Cardiac fibroblast (primary cell): ENCODE results near the gene GLI2.

Experiments used
- DNase-seq, 2 donors: peaks; one replicate each; pipeline versions ENCODE4 v3.0.0 to v3.0.0-alpha.2; 2010; ENCODE audit warnings: low read depth in 2 of 2
- H3K4me3 ChIP-seq, 2 donors: replicated peaks in 1 of 2; 1 replicate in 1 of 2; 2 replicates in 1 of 2; pipeline ENCODE4 v1.5.1; 2011; ENCODE audit warnings: low read depth in 2 of 2, low read length in 2 of 2, mild to moderate bottlenecking in 2 of 2, moderate library complexity in 1 of 2
- CTCF ChIP-seq: IDR thresholded peaks from one replicate; pipeline ENCODE4 v1.5.1; 2011; ENCODE audit warnings: low read depth, mild to moderate bottlenecking, low read length, inconsistent platforms

The GLI2 gene

DNA sequence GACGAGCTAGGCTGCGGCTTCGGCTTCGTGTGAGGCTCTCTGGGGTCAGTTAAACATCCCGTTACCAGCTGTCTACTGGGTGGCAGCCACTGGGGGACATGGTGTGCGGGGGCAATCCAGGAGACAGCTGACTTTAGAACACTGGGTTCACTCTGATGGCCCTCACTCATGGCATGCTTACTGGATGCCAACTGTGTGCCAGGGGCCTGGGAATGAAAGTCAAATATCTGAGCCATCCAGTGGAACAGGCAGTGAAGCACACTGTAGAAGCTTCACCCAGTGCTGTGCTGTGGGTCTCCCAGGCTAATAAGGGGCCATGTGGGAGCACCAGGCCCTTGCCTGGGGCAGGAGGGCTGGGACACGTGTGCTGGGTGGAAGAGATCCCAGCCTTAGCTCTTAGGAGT is 48.3 kb downstream of the GLI2 start:
- H3K4me3 ChIP-seq: no peak overlapping the region
- no peak for TF ChIP-seq CTCF
- no peak for DNase-seq
